Neural crest cell (in vitro differentiated cells): Measurements from ENCODE around the gene ASB2. TPM values are rescaled to one million over a fixed set of nuclear protein-coding genes. Genes with fewer than 3 reads are reported as not detected.

Experiments
- DNase-seq: peaks from one replicate; pipeline ENCODE4 v3.0.0; 2021; ENCODE audit warnings: low read depth, mixed read lengths, low spot score
- H3K27ac Mint-ChIP-seq: one replicate; pipeline ENCODE4 v1.8.0; 2021; ENCODE audit warnings: mild to moderate bottlenecking, mixed read lengths; ENCODE audit not compliant: unreplicated experiment
- H3K27me3 Mint-ChIP-seq: 2 replicates; pipeline ENCODE4 v1.8.0; 2021; ENCODE audit warnings: low read depth, mild to moderate bottlenecking, mixed read lengths
- H3K36me3 Mint-ChIP-seq: 2 replicates; pipeline ENCODE4 v1.8.0; 2021; ENCODE audit warnings: low read depth, mild to moderate bottlenecking, mixed read lengths
- H3K4me1 Mint-ChIP-seq: 2 replicates; pipeline ENCODE4 v1.8.0; 2021; ENCODE audit warnings: mixed read lengths
- H3K4me3 Mint-ChIP-seq: one replicate; pipeline ENCODE4 v1.8.0; 2021; ENCODE audit warnings: mild to moderate bottlenecking, mixed read lengths
- H3K9me3 Mint-ChIP-seq: 2 replicates; pipeline ENCODE4 v1.8.0; 2021; ENCODE audit warnings: mixed read lengths
- total RNA-seq: library from RNA; stranded (reverse); gene quantifications from 2 replicates; pipeline ENCODE4 v1.2.1, GENCODE V29; 2021
- TF ChIP-seq, protein P1 (sequence below): fragments of 200-600 bp; sonication (generic); conservative IDR thresholded peaks from 2 replicates; pipeline ENCODE4 v1.5.0; 2021; ENCODE audit warnings: antibody characterized with exemption, mild to moderate bottlenecking

Gene ASB2
- total RNA-seq, 1 donor from 2014 or later = 3.5 TPM

DNA sequence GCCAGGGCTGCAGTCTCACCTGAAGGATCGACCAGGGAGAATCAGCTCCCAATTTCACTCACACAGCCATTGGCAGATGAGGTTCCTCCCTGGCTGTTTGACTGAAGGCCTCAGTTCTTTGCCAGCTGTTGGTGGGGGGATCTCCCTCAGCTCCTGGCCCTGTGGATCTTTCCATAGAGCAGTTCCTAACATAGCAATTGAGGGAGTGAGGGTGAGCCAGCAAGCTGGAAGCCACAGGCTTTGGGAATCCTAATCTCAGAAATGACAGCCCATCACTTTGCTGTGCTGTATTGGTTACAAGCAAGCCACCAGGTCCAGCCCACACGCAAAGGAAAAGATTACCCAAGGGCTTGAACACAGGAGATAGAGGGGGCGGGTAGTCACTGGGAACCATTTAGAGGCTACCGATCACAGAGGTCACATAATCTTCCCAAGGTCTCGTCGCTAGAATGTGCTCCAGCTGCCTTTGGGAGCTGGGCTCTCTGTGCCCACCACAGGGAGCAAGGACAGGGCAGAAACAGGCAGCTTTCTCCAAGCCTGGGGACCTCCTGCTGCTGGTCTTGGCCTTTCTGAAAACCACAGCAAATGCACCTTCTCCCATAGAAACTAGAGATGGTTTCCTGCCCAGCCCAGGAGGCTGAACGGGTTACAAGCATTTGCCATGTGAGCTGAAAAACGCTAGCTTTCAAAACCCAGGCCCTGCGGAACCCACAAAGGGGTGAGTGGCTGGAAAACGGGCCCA is 45.2 kb upstream of the ASB2 start:
- H3K36me3 Mint-ChIP-seq = no peaks in the 10 kb centered on the region
- no peak for DNase-seq
- H3K4me3 Mint-ChIP-seq = no peak overlapping the region
- TF ChIP-seq, protein P1, sequence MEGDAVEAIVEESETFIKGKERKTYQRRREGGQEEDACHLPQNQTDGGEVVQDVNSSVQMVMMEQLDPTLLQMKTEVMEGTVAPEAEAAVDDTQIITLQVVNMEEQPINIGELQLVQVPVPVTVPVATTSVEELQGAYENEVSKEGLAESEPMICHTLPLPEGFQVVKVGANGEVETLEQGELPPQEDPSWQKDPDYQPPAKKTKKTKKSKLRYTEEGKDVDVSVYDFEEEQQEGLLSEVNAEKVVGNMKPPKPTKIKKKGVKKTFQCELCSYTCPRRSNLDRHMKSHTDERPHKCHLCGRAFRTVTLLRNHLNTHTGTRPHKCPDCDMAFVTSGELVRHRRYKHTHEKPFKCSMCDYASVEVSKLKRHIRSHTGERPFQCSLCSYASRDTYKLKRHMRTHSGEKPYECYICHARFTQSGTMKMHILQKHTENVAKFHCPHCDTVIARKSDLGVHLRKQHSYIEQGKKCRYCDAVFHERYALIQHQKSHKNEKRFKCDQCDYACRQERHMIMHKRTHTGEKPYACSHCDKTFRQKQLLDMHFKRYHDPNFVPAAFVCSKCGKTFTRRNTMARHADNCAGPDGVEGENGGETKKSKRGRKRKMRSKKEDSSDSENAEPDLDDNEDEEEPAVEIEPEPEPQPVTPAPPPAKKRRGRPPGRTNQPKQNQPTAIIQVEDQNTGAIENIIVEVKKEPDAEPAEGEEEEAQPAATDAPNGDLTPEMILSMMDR = no peak
- H3K27ac Mint-ChIP-seq = no peak overlapping the region
- H3K9me3 Mint-ChIP-seq = no peaks in the 10 kb centered on the region
- H3K4me1 Mint-ChIP-seq = peaks cover 17% of the 10 kb centered on the region
- H3K27me3 Mint-ChIP-seq = no peaks in the 10 kb centered on the region

DNA sequence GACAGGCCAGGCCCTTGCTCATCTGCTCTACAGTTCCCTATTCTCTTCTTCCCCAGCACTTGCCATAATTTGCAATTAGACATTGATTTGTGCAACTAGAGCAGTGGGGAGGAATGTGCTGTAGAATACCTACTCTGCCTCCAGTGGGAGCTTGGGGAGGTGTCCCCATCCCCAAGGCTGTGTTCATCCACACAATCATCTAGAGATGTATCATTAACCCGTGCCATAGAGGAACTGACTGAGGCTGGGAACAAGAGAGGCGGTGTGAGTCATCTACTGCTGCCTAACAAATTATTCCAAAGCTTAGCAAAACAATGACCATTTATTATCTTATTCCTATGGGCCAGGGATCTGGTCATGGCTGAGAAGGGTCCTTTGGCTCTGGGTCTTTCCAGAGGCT is 44.6 kb upstream of the ASB2 start:
- peaks cover 15% of the 10 kb centered on the region for H3K4me1 Mint-ChIP-seq
- no peak for DNase-seq
- no peaks in the 10 kb centered on the region for H3K27me3 Mint-ChIP-seq
- H3K36me3 Mint-ChIP-seq = no peaks in the 10 kb centered on the region
- H3K27ac Mint-ChIP-seq = no peak overlapping the region
- H3K9me3 Mint-ChIP-seq = no peaks in the 10 kb centered on the region
- TF ChIP-seq, protein P1 = no peak
- H3K4me3 Mint-ChIP-seq = no peak overlapping the region

DNA sequence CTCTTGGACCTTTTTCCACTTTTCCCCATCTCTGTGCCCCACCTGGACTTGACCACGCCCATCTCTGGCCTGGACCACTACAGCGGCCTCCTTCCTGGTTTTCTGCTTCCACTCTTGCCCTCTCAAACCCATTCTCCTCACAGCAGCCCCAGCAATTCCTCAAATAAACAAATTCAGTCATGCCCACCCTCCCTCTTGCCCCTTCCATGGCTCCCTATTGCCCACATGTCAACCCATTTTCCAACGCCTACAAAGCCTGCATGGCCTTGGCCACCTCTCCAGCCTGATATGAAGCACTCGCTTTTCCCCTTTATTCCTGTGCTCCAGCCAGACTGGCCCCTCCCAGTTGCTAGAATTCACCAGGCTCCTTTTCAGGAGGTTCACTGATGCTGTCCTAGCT is 43.9 kb upstream of the ASB2 start:
- H3K27ac Mint-ChIP-seq = no peak overlapping the region
- H3K4me3 Mint-ChIP-seq = no peak overlapping the region
- TF ChIP-seq, protein P1 = no peak
- no peaks in the 10 kb centered on the region for H3K27me3 Mint-ChIP-seq
- peaks cover 12% of the 10 kb centered on the region for H3K4me1 Mint-ChIP-seq
- H3K9me3 Mint-ChIP-seq = no peaks in the 10 kb centered on the region
- DNase-seq = no peak
- H3K36me3 Mint-ChIP-seq = no peaks in the 10 kb centered on the region

DNA sequence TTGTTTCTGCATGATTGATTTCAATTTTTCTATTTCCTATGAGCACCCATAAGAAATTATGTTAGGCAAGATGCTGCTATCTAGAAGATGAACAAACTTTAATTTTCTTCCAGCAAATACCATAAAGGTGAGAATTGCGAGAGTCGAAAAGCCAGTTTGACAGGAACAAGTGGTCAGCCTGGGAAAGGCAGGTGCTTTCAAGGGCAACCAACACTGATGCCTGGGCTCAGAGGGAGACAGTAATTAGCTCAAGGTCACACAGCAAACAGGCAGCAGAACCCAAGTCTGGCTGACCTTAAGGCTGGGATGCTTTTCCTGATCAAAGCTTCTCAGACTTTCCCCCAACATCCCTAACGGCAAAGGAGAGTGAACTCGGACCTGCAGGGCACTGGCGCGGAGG is 43.0 kb upstream of the ASB2 start:
- peaks cover 12% of the 10 kb centered on the region for H3K4me1 Mint-ChIP-seq
- H3K9me3 Mint-ChIP-seq = no peaks in the 10 kb centered on the region
- H3K36me3 Mint-ChIP-seq = no peaks in the 10 kb centered on the region
- no peak for DNase-seq
- no peak overlapping the region for H3K4me3 Mint-ChIP-seq
- H3K27ac Mint-ChIP-seq = no peak overlapping the region
- peaks cover 4% of the 10 kb centered on the region for H3K27me3 Mint-ChIP-seq
- TF ChIP-seq, protein P1 = no peak

DNA sequence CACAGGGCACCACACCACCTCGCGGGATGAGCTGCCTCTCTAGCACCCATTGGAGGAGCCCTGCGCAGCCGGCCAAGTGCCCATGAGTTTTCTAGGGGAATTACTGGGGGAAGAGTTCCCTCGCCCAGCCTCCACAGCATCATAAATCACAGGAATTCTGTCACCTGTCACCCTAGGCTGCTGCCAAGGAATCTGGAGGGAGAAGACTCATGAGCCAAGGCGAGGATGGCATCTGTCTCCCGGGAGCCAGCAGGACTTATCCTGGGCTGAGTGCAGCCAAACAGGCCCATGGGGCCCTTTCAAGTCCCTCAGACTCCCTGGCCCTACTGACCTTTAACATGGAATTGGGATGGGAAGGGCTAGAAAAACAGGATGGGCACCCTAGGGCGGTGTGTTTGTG is 41.9 kb upstream of the ASB2 start:
- H3K36me3 Mint-ChIP-seq = no peaks in the 10 kb centered on the region
- TF ChIP-seq, protein P1 = no peak
- H3K4me3 Mint-ChIP-seq = no peak overlapping the region
- no peak overlapping the region for H3K27ac Mint-ChIP-seq
- no peaks in the 10 kb centered on the region for H3K9me3 Mint-ChIP-seq
- peaks cover 4% of the 10 kb centered on the region for H3K27me3 Mint-ChIP-seq
- no peak for DNase-seq
- H3K4me1 Mint-ChIP-seq = peaks cover 12% of the 10 kb centered on the region
